Neural cell (in vitro differentiated cells): ENCODE results near the gene SNTG2. TPM values are rescaled to one million over a fixed set of nuclear protein-coding genes. Genes with fewer than 3 reads are reported as not detected.

ENCODE experiments used
- H2AFZ ChIP-seq: fragments of 200-600, 300-800 bp; sonication (generic), shearing (Covaris generic); 2 replicates; pipeline ENCODE4 v1.6.0; 2014; ENCODE audit warnings: low read depth, mild to moderate bottlenecking, antibody characterized with exemption, low read length, moderate library complexity
- H3F3A ChIP-seq: fragments of 200-600 bp; shearing (Covaris generic); 2 replicates; pipeline ENCODE4 v1.6.1; 2016; ENCODE audit warnings: mild to moderate bottlenecking, moderate library complexity, mixed read lengths, antibody characterized with exemption, low read length; ENCODE audit not compliant: insufficient read depth, poor library complexity, severe bottlenecking
- H3K27ac ChIP-seq: fragments of 200-600, 300-800 bp; sonication (generic), shearing (Covaris generic); 2 replicates; pipeline ENCODE4 v1.5.1; 2014; ENCODE audit warnings: mild to moderate bottlenecking, low read length, moderate library complexity
- H3K27me3 ChIP-seq: fragments of 300-800, 200-600 bp; sonication (generic), shearing (Covaris generic); 2 replicates; pipeline ENCODE4 v1.6.0; 2014; ENCODE audit warnings: mild to moderate bottlenecking, low read depth, low read length, moderate library complexity; ENCODE audit not compliant: insufficient read depth
- H3K36me3 ChIP-seq: fragments of 300-800, 200-600 bp; sonication (generic), shearing (Covaris generic); 2 replicates; pipeline ENCODE4 v1.5.1; 2014; ENCODE audit warnings: mild to moderate bottlenecking, antibody characterized with exemption, low read length, moderate library complexity; ENCODE audit not compliant: insufficient read depth
- H3K4me2 ChIP-seq: fragments of 300-800, 200-600 bp; sonication (generic), shearing (Covaris generic); 2 replicates; pipeline ENCODE4 v1.6.0; 2014; ENCODE audit warnings: mild to moderate bottlenecking, low read length
- H3K4me3 ChIP-seq: fragments of 300-800, 200-600 bp; sonication (generic), shearing (Covaris generic); 2 replicates; pipeline ENCODE4 v1.5.1; 2014; ENCODE audit warnings: mild to moderate bottlenecking, low read length, moderate library complexity
- H3K79me2 ChIP-seq: fragments of 200-600 bp; shearing (Covaris generic); replicated peaks from 2 replicates; pipeline ENCODE4 v1.6.0; 2014; ENCODE audit warnings: mild to moderate bottlenecking, low read length, moderate library complexity; ENCODE audit not compliant: insufficient read depth
- H3K9ac ChIP-seq: fragments of 300-800, 200-600 bp; sonication (generic), shearing (Covaris generic); 2 replicates; pipeline ENCODE4 v1.6.1; 2016; ENCODE audit warnings: mild to moderate bottlenecking, low read length, mixed read lengths
- H3K9me2 ChIP-seq: fragments of 200-600 bp; shearing (Covaris generic); 2 replicates; pipeline ENCODE4 v1.6.1; 2016; ENCODE audit warnings: mild to moderate bottlenecking, low read length, mixed read lengths; ENCODE audit not compliant: insufficient read depth
- H3K9me3 ChIP-seq: fragments of 200-600, 300-800 bp; sonication (generic), shearing (Covaris generic); 2 replicates; pipeline ENCODE4 v1.6.1; 2016; ENCODE audit warnings: mild to moderate bottlenecking, mixed run types, low read length, moderate library complexity, mixed read lengths
- H4K20me1 ChIP-seq: fragments of 200-600 bp; shearing (Covaris generic); 2 replicates; pipeline ENCODE4 v1.6.1; 2016; ENCODE audit warnings: mild to moderate bottlenecking, mixed run types; ENCODE audit not compliant: insufficient read depth
- CTCF ChIP-seq: fragments of 450-650 bp; IDR thresholded peaks from 2 replicates; pipeline ENCODE4 v1.5.1; 2014; ENCODE audit warnings: antibody characterized with exemption, mild to moderate bottlenecking, moderate library complexity; ENCODE audit not compliant: poor library complexity, severe bottlenecking
- EP300 ChIP-seq: fragments of 450-650 bp; conservative IDR thresholded peaks from 2 replicates; pipeline ENCODE4 v1.6.1; 2014; ENCODE audit warnings: antibody characterized with exemption, mild to moderate bottlenecking, moderate library complexity; ENCODE audit not compliant: poor library complexity, severe bottlenecking
- EZH2 ChIP-seq: fragments of 200-600, 300-800 bp; shearing (Covaris generic), sonication (generic); IDR thresholded peaks from 2 replicates; pipeline ENCODE4 v1.6.1; 2014; ENCODE audit warnings: antibody characterized with exemption, low read length, borderline replicate concordance, mild to moderate bottlenecking; ENCODE audit not compliant: insufficient read depth, poor library complexity, severe bottlenecking
- MXI1 ChIP-seq: fragments of 450-650 bp; conservative IDR thresholded peaks from 2 replicates; pipeline ENCODE4 v1.6.1; 2014; ENCODE audit warnings: antibody characterized with exemption, mild to moderate bottlenecking; ENCODE audit not compliant: poor library complexity, severe bottlenecking
- POLR2AphosphoS5 ChIP-seq: IDR thresholded peaks from 2 replicates; pipeline ENCODE4 v1.6.1; 2012
- RAD21 ChIP-seq: fragments of 450-650 bp; conservative IDR thresholded peaks from 2 replicates; pipeline ENCODE4 v1.6.1; 2014; ENCODE audit warnings: antibody characterized with exemption, mild to moderate bottlenecking, moderate library complexity
- REST ChIP-seq: IDR thresholded peaks from 2 replicates; pipeline ENCODE4 v1.6.1; 2012; ENCODE audit warnings: borderline replicate concordance
- SMC3 ChIP-seq: fragments of 450-650 bp; conservative IDR thresholded peaks from 2 replicates; pipeline ENCODE4 v1.6.1; 2014; ENCODE audit warnings: antibody characterized with exemption, mild to moderate bottlenecking, moderate library complexity; ENCODE audit not compliant: poor library complexity
- TAF1 ChIP-seq: IDR thresholded peaks from 2 replicates; pipeline ENCODE4 v1.6.1; 2012; ENCODE audit warnings: low read depth
- polyA plus RNA-seq: library from polyadenylated mRNA; depleted of rRNA; stranded (reverse); fragments of >200 nt; gene quantifications from 2 replicates; pipeline ENCODE4 v1.2.3, GENCODE V29; 2014

Gene SNTG2
- polyA plus RNA-seq, 1 donor from 2014 or later: not detected

GRCh38 chr2:1353543-1353942, 402.9 kb downstream of the SNTG2 start:
- H3K4me3 ChIP-seq: no peak overlapping the region

GRCh38 chr2:1360144-1360543, 409.5 kb downstream of the SNTG2 start:
- H3K9ac ChIP-seq: no peak overlapping the region
- no peaks in the 10 kb centered on the region for H3K27me3 ChIP-seq
- H2AFZ ChIP-seq: no peak overlapping the region
- H3K4me2 ChIP-seq: no peak overlapping the region
- H3K9me2 ChIP-seq: no peaks in the 10 kb centered on the region
- no peak overlapping the region for H3K27ac ChIP-seq
- no peak overlapping the region for H3K4me3 ChIP-seq
- H3K9me3 ChIP-seq: no peaks in the 10 kb centered on the region
- no peaks in the 10 kb centered on the region for H3K79me2 ChIP-seq
- H3K36me3 ChIP-seq: no peaks in the 10 kb centered on the region
- no peaks in the 10 kb centered on the region for H3F3A ChIP-seq
- H4K20me1 ChIP-seq: no peaks in the 10 kb centered on the region
- TF ChIP-seq CTCF: no peak
- no peak for TF ChIP-seq REST
- no peak for TF ChIP-seq SMC3
- TF ChIP-seq EP300: no peak
- TF ChIP-seq POLR2AphosphoS5: no peak
- no peak for TF ChIP-seq MXI1
- TF ChIP-seq RAD21: no peak

More at GRCh38 chr2:1353543-1353942, 402.9 kb downstream of the SNTG2 start:
- Histone ChIP-seq H3K9me3 (no peaks in the 10 kb centered on the region), H3K9me2 (no peaks in the 10 kb centered on the region), H3K4me2 (no peak overlapping the region), H3K36me3 (no peaks in the 10 kb centered on the region), H3K9ac (no peak overlapping the region), H3K27ac (no peak overlapping the region), H2AFZ (no peak overlapping the region), H4K20me1 (no peaks in the 10 kb centered on the region), H3K79me2 (no peaks in the 10 kb centered on the region), H3K27me3 (no peaks in the 10 kb centered on the region), H3F3A (no peaks in the 10 kb centered on the region)
- TF ChIP-seq EZH2: no peak
- no peak for TF ChIP-seq CTCF
- no peak for TF ChIP-seq MXI1
- TF ChIP-seq EP300: no peak
- no peak for TF ChIP-seq POLR2AphosphoS5
- TF ChIP-seq REST: no peak
- no peak for TF ChIP-seq SMC3
- TF ChIP-seq TAF1: no peak
- TF ChIP-seq RAD21: no peak
